Activated naive CD8-positive, alpha-beta T cell treated with anti-CD3 and anti-CD28 coated beads, Interleukin-2, amount 10 ng/mL, durations not matched to agents 7 days and 5 days (primary cell): Measurements from ENCODE around the gene TTYH3. TPM values are rescaled to one million over a fixed set of nuclear protein-coding genes. Genes with fewer than 3 reads are reported as not detected.

Experiments
- ATAC-seq: fragments of 150-1000 bp; cut with Tn5 transposase; one replicate; pipeline ENCODE4 v1.10.0; 2021; ENCODE audit warnings: low read depth, moderate library complexity
- POLR2A ChIA-PET: fragments of 350-600 bp; sonication (Branson Sonifier 250); formaldehyde crosslinking; loops from one replicate; lab custom pipeline; 2021; ENCODE audit warnings: antibody characterized with exemption; lab: Charles Lee
- DNase-seq: peaks from one replicate; pipeline ENCODE4 v3.0.0; 2021
- H3K27ac Mint-ChIP-seq: one replicate; pipeline ENCODE4 v1.8.0; 2022; ENCODE audit warnings: mild to moderate bottlenecking, mixed read lengths
- H3K27me3 Mint-ChIP-seq: one replicate; pipeline ENCODE4 v1.8.0; 2022; ENCODE audit warnings: mild to moderate bottlenecking, moderate library complexity, mixed read lengths
- H3K36me3 Mint-ChIP-seq: one replicate; pipeline ENCODE4 v1.8.0; 2021; ENCODE audit warnings: mild to moderate bottlenecking, mixed read lengths
- H3K4me1 Mint-ChIP-seq: one replicate; pipeline ENCODE4 v1.8.0; 2021; ENCODE audit warnings: mixed read lengths
- H3K4me3 Mint-ChIP-seq: one replicate; pipeline ENCODE4 v1.8.0; 2022; ENCODE audit warnings: mild to moderate bottlenecking, moderate library complexity, mixed read lengths
- H3K9me3 Mint-ChIP-seq: one replicate; pipeline ENCODE4 v1.8.0; 2021; ENCODE audit warnings: mixed read lengths
- total RNA-seq, 2 experiments: library from RNA; stranded (reverse); gene quantifications; one replicate each; pipeline ENCODE4 v1.2.3, GENCODE V29; 2021

The TTYH3 gene
- total RNA-seq, 2 experiments from 2014 or later = 32.0 to 33.4 TPM

DNA sequence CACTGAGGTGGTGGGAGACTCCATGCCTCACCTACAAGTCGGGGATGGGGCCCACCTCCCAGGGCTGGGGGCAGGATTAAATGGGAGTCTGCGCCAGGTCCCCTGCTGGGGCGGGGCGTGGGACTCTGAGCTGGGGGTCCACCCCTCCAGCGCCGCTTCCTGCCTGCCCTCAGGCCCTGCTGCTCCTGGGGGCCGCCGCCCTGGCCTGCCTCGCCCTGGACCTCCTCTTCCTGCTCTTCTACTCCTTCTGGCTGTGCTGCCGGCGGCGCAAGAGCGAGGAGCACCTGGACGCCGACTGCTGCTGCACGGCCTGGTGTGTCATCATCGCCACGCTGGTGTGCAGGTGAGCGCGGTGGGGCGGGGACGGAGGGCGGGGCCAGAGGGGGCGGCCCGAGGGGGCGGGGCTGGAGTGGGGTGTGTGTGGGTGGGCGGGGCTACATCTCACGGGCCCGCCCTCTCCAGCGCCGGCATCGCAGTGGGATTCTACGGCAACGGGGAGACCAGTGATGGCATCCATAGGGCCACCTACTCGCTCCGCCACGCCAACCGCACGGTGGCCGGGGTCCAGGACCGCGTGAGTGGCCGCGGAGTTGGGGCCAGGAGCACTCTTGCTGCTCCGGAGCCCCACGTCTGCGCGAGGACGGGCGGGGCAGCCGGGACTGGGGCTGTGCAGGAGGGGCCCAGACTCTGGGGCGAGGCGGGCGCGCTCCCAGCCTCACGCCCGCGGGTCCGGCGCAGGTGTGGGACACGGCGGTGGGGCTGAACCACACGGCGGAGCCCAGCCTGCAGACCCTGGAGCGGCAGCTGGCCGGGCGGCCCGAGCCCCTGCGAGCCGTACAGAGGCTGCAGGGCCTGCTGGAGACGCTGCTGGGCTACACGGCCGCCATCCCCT, 15.1 kb downstream of the TTYH3 start:
- H3K27me3 Mint-ChIP-seq = no peaks in the 10 kb centered on the region
- no peaks in the 10 kb centered on the region for H3K9me3 Mint-ChIP-seq
- no peak overlapping the region for H3K27ac Mint-ChIP-seq
- H3K36me3 Mint-ChIP-seq = no peaks in the 10 kb centered on the region
- ATAC-seq (no peak), DNase-seq (no peak)
- peaks cover 12% of the 10 kb centered on the region for H3K4me1 Mint-ChIP-seq
- H3K4me3 Mint-ChIP-seq = no peak overlapping the region
- POLR2A ChIA-PET = no interaction called here

GRCh38 chr7:2647594-2648172, 15.9 kb downstream of the TTYH3 start:
- POLR2A ChIA-PET = no interaction called here
- H3K9me3 Mint-ChIP-seq = no peaks in the 10 kb centered on the region
- peaks cover 12% of the 10 kb centered on the region for H3K4me1 Mint-ChIP-seq
- ATAC-seq (no peak), DNase-seq (no peak)
- no peaks in the 10 kb centered on the region for H3K36me3 Mint-ChIP-seq
- no peak overlapping the region for H3K27ac Mint-ChIP-seq
- no peaks in the 10 kb centered on the region for H3K27me3 Mint-ChIP-seq
- H3K4me3 Mint-ChIP-seq = no peak overlapping the region

DNA sequence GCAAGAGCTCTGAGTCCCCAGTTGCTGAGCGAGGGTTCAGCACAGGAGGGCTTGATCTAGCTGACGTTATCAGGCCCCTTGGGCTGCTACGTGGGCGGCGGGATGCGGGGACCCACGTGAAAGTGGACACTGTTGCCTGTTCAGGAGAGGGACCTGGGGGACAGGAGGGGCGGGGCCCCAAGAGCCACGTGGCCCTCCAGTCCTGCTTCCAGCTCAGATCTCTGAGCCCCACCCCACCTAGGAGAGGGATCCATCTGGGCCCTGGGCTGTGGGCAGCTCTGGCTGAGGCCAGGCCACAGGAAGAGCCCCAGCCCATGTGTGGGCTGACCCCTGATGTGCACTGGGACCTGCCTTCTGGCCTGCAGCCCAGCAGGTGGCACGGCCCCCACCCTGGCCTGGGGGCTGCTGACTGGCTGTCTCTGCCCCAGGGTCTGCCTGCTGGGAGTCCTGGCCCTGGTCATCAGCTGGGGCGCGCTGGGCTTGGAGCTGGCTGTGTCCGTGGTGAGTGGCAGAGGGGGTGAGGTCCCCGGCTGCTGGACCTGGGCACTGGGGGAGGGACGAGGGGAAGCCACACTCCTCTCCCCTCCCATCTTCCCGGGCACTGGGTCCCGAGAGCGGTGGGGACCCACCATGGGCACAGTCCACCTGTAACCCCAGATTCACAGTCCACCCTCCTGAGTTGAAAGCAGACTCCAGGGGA, 17.5 kb downstream of the TTYH3 start:
- no peaks in the 10 kb centered on the region for H3K36me3 Mint-ChIP-seq
- peaks cover 11% of the 10 kb centered on the region for H3K4me1 Mint-ChIP-seq
- H3K27ac Mint-ChIP-seq = no peak overlapping the region
- H3K9me3 Mint-ChIP-seq = no peaks in the 10 kb centered on the region
- DNase-seq = no peak
- ATAC-seq = no peak
- POLR2A ChIA-PET = no interaction called here
- no peaks in the 10 kb centered on the region for H3K27me3 Mint-ChIP-seq
- no peak overlapping the region for H3K4me3 Mint-ChIP-seq

DNA sequence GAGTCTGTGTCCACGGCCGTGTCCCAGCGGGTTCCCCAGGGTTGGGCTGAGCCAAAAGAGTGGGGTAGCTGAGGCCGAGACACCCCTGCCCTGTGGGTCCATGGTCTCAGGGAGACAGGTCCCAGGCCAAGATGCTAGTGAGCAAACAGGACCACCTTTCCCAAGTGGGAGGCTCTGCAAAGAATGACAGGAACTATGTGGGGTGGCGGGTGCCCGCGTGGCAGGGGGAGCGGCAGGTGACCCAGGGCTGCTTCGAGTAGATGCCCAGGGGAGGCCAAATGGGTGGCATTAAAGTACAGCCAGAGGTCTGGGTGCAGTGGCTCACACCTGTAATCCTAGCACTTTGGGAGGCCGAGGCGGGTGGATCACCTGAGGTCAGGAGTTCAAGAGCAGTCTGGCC, 18.2 kb downstream of the TTYH3 start:
- Mint-ChIP-seq H3K27ac (no peak overlapping the region), H3K4me3 (no peak overlapping the region), H3K4me1 (peaks cover 8% of the 10 kb centered on the region), H3K27me3 (no peaks in the 10 kb centered on the region), H3K36me3 (no peaks in the 10 kb centered on the region), H3K9me3 (no peaks in the 10 kb centered on the region)
- no peak for DNase-seq
- no peak for ATAC-seq
- POLR2A ChIA-PET = no interaction called here

DNA sequence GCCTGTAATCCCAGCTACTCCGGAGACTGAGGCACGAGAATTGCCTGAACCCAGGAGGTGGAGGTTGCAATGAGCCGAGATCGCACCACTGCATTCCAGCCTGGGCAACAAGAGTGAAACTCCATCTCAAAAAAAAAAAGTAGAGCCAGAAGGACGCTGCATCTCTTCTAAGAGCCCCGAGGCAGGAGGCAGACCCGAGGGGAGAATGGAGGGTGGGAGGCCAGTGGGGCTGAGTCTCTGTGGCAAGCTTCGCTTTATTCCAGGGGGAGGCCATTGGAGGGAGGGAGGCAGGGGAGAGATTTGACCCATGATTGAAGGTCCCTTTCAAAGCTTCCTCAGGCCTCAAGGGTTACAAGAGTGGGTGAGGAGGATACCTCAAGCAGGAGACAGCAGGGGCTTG, 18.7 kb downstream of the TTYH3 start:
- H3K36me3 Mint-ChIP-seq = no peaks in the 10 kb centered on the region
- H3K27ac Mint-ChIP-seq = peak overlapping the region; percentile 71
- no peak for ATAC-seq
- peaks cover 3% of the 10 kb centered on the region for H3K4me1 Mint-ChIP-seq
- DNase-seq = no peak
- H3K4me3 Mint-ChIP-seq = no peak overlapping the region
- POLR2A ChIA-PET = no interaction called here
- H3K27me3 Mint-ChIP-seq = no peaks in the 10 kb centered on the region
- H3K9me3 Mint-ChIP-seq = no peaks in the 10 kb centered on the region

DNA sequence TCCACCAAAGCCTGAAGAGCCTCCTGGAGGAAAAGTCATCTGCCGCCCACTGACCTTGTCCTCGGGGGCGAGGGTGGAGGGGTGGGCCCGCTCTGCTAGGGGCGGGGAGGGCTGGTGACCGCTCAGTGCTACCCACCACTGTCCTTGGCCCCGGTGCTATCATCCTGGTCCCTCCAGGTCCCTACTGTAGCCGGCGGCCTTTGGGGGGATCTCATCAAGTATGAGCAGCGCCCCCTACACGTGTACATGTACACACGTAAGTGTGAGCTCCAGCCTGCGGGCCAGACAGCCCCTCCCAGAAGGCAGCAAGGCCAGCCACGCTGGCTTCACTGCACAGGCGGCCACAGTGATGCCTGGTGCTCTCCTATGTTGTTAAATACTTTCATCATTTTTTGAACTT, 19.6 kb downstream of the TTYH3 start:
- no peak overlapping the region for H3K4me3 Mint-ChIP-seq
- H3K27ac Mint-ChIP-seq = no peak overlapping the region
- ATAC-seq (no peak), DNase-seq (no peak)
- H3K4me1 Mint-ChIP-seq = no peaks in the 10 kb centered on the region
- H3K9me3 Mint-ChIP-seq = no peaks in the 10 kb centered on the region
- POLR2A ChIA-PET = no interaction called here
- no peaks in the 10 kb centered on the region for H3K36me3 Mint-ChIP-seq
- H3K27me3 Mint-ChIP-seq = no peaks in the 10 kb centered on the region

- H3K4me3 Mint-ChIP-seq = no peak overlapping the region
- DNase-seq (no peak), ATAC-seq (no peak)
- H3K4me1 Mint-ChIP-seq = peaks cover 1% of the 10 kb centered on the region
- H3K9me3 Mint-ChIP-seq = no peaks in the 10 kb centered on the region
- POLR2A ChIA-PET = no interaction called here
- no peak overlapping the region for H3K27ac Mint-ChIP-seq
- no peaks in the 10 kb centered on the region for H3K27me3 Mint-ChIP-seq
- peaks cover 1% of the 10 kb centered on the region for H3K36me3 Mint-ChIP-seq
Observed at GRCh38 chr7:2651847-2652735, 20.3 kb downstream of the TTYH3 start.

- DNase-seq = no peak
- no peak for ATAC-seq
- Mint-ChIP-seq H3K4me3 (no peak overlapping the region), H3K4me1 (peaks cover 4% of the 10 kb centered on the region), H3K27ac (no peak overlapping the region), H3K27me3 (no peaks in the 10 kb centered on the region), H3K36me3 (peaks cover 4% of the 10 kb centered on the region), H3K9me3 (no peaks in the 10 kb centered on the region)
- POLR2A ChIA-PET = interaction anchor here (0.6 kb wide), 1 partner anchor 97 kb away, joined by 4 read pairs; the partner anchor contains the start of gene BRAT1
Observed at GRCh38 chr7:2652736-2653060, 20.9 kb downstream of the TTYH3 start.

GRCh38 chr7:2654059-2654458, 22.3 kb downstream of the TTYH3 start:
- POLR2A ChIA-PET = interaction anchor here (0.6 kb wide), 1 partner anchor 11 kb away, joined by 5 read pairs; no protein-coding TSS in a partner anchor
- no peak for DNase-seq
- H3K27me3 Mint-ChIP-seq = no peaks in the 10 kb centered on the region
- no peak for ATAC-seq
- H3K9me3 Mint-ChIP-seq = no peaks in the 10 kb centered on the region
- no peak overlapping the region for H3K4me3 Mint-ChIP-seq
- H3K27ac Mint-ChIP-seq = no peak overlapping the region
- H3K36me3 Mint-ChIP-seq = peaks cover 4% of the 10 kb centered on the region
- H3K4me1 Mint-ChIP-seq = peaks cover 4% of the 10 kb centered on the region

DNA sequence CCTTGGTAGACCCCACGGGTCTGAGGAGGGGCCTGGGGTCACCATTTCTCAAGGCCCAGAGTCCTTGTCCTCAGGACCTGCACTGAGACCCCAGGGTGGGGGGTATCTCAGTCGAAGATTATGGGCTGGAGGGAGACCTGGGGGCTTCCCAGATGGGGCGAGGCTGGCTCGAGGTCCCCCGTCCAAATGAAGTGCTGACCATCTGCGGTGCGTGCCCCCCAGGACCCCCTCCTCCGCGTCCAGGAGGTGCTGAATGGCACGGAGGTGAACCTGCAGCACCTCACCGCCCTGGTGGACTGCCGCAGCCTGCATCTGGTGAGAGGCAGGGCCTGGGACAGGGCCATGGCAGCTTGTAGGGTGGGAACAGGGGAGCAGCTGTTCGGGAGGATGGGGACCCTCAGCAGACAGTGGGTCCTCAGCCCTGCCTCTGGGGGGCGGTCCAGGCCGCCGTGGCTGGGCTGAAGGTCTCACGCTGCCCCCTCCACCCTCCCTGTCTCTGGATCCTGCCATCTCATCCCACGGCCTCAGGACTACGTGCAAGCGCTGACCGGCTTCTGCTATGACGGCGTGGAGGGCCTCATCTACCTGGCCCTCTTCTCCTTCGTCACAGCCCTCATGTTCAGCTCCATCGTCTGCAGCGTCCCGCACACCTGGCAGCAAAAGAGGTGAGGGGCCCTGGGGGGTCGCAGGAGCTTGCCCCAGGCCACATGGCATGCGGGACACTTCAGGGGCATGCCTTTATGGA, 24.3 kb downstream of the TTYH3 start:
- Mint-ChIP-seq H3K27ac (no peak overlapping the region), H3K4me3 (no peak overlapping the region), H3K27me3 (no peaks in the 10 kb centered on the region), H3K36me3 (peaks cover 4% of the 10 kb centered on the region), H3K9me3 (no peaks in the 10 kb centered on the region), H3K4me1 (peaks cover 4% of the 10 kb centered on the region)
- no peak for ATAC-seq
- POLR2A ChIA-PET = no interaction called here
- DNase-seq = no peak

GRCh38 chr7:2657208-2657607, 25.4 kb downstream of the TTYH3 start:
- POLR2A ChIA-PET = no interaction called here
- H3K27me3 Mint-ChIP-seq = no peaks in the 10 kb centered on the region
- H3K36me3 Mint-ChIP-seq = peaks cover 4% of the 10 kb centered on the region
- peak overlapping the region; percentile 41 for H3K27ac Mint-ChIP-seq
- no peak overlapping the region for H3K4me3 Mint-ChIP-seq
- DNase-seq (no peak), ATAC-seq (no peak)
- peaks cover 4% of the 10 kb centered on the region for H3K4me1 Mint-ChIP-seq
- no peaks in the 10 kb centered on the region for H3K9me3 Mint-ChIP-seq

- peaks cover 4% of the 10 kb centered on the region for H3K4me1 Mint-ChIP-seq
- no peaks in the 10 kb centered on the region for H3K9me3 Mint-ChIP-seq
- H3K27me3 Mint-ChIP-seq = no peaks in the 10 kb centered on the region
- no peak for ATAC-seq
- no peak overlapping the region for H3K27ac Mint-ChIP-seq
- no peak overlapping the region for H3K4me3 Mint-ChIP-seq
- no peak for DNase-seq
- H3K36me3 Mint-ChIP-seq = peaks cover 4% of the 10 kb centered on the region
- POLR2A ChIA-PET = no interaction called here
Observed at GRCh38 chr7:2657920-2658671, 26.3 kb downstream of the TTYH3 start.
